ENCODE results near the gene SPN.
"Not testable (repeated sequence)": the region's sequence is repeated elsewhere in the genome, so short reads cannot be mapped to it uniquely, and the experiment has no call there.

The SPN gene

GRCh38 chr16:29678691-29679267, 15.7 kb downstream of the SPN start, which contains the start of gene QPRT:
Gene QPRT (plus strand): TSS chr16:29679180. CDS start chr16:29679198, 18 bp downstream.
- no peak for DNase-seq

GRCh38 chr16:29680180-29680598, 17.1 kb downstream of the SPN start:
- no peak for DNase-seq

- no peak for DNase-seq
These were observed 20.6 kb downstream of the SPN start for GRCh38 chr16:29683543-29684090.

DNA sequence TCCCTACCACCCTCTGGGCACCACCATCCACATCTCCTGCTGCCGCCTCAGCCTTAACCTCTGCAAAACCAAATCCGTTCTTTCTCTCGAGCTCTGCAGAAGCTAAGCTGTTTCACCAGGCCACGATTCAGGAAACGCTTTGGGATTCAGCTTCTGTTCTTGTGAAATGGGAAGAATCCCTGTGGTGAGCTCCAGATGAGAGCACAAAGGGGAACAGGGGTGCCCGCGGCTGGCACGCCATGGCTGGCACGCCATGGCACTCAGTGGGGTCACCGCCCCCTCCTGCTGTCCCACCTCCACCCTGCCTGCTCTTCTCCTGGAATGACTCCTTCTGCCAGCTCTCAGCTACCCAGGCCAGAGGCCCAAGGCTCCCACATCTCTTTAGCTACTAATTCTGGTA, 21.6 kb downstream of the SPN start:
- no peak for DNase-seq

DNA sequence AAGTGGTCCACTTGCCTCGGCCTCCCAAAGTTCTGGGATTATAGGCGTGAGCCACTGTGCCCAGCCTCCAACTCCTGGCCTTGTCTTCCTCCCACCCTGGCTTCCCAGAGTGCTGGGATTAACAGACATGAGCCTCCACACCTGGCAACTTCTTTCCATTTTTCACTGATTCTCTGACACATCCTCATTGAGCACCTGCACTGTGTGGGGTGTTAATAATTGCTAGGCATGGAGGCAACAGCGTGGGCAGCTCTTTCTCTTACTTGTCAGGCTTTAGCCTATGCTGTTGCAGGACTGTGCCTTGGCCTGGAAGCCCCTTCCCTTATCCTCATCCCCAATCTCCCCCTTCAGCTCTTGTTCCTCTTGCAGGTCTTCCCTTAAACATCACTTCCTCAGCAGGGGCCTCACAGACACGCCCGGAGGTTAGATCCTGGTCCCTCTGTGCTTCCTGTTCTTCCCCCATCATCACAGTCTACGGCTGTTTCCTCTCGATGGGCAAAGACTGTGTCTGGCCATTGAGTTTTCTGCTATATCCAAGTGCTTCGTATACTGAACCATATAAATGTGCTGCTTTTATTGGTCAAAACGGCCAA, 23.8 kb downstream of the SPN start:
- DNase-seq = no peak

DNA sequence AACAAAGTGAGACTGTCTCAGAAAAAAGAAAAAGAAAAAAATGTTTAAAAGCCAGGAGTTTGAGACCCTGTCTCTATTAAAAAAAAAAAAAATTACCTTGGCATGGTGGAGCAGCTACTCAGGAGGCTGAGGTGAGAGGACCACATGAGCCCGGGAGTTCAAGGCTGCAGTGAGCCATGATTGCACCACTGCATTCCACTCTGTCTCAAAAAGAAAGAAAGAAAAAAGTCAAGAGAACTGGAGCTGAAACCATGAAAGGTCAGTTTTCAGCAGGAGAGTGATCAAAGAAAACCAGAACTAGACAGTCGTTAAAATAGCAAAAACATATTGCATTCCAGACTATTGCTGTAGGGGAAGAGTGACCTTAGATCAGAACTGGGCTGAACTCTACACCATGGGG, 24.7 kb downstream of the SPN start:
- no peak for DNase-seq

- DNase-seq = no peak
These were observed 25.1 kb downstream of the SPN start for GRCh38 chr16:29688172-29688571.

DNA sequence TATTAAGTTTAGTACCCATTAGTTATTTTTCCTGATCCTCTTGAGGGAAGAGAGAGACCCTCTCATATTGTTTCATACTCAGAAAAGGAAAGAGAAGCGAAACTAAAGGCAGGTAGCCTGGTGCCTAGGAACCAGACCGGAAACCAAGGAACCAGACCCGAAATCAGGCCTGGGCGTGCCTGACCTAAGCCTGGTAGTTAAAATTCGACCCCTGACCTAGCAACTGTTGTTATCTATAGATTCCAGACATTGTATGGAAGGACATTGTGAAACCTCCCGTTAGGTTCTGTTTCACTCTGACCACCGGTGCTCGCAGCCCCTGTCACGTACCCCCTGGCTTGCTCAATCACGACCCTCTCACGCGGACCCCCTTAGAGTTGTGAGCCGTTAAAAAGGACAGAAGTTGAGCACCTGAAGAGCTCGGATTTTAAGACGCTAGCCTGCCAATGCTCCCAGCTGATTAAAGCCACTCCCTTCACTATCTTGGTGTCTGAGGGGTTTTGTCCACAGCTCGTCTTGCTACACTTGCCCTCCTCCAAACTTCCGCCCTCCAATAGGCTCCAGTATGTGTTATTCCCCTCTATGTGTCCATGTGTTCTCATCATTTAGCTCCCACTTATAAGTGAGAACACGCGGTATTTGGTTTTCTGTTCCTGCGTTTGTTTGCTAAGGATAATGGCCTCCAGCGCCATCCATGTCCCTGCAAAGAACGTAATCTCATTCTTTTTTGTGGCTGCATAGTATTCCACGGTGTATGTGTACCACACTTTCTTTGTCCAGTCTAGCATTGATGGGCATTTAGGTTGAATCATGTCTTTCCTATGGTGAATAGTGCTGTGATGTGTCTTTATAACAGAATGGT, 26.7 kb downstream of the SPN start:
- not testable (repeated sequence) for DNase-seq

DNA sequence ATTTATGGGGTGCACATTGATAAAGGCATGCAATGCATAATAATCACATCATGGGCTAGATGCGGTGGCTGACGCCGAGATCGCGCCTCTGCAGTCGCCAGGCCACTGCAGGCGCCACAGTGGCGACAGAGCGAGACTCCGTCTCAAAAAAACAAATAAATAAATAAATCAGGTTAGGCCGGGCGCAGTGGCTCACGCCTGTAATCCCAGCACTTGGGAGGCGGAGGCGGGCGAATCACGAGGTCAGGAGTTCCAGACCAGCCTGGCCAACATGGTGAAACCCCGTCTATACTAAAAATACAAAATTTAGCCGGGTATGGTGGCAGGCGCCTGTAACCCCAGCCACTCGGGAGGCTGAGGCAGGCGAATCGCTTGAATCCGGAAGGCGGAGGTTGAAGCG, 29.6 kb downstream of the SPN start:
- not testable (repeated sequence) for DNase-seq

GRCh38 chr16:29694384-29695195, 31.5 kb downstream of the SPN start:
- DNase-seq = no peak

DNA sequence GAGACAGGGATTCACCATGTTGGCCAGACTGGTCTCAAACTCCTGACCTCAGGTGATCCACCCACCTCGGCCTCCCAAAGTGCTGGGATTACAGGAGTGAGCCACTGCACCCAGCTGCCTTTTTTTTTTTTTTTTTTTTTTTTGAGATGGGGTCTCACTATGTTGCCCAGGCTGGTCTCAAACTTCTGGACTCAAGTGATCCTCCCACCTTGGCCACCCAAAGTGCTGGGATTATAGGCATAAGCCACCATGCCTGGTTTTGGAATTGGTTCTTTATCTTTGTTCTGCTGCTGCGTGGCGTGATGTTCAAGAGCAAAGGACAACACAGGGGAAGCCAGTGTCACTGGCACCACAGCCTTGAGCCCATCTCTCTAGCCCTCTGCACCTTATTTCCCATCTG, 32.6 kb downstream of the SPN start:
- not testable (repeated sequence) for DNase-seq

DNA sequence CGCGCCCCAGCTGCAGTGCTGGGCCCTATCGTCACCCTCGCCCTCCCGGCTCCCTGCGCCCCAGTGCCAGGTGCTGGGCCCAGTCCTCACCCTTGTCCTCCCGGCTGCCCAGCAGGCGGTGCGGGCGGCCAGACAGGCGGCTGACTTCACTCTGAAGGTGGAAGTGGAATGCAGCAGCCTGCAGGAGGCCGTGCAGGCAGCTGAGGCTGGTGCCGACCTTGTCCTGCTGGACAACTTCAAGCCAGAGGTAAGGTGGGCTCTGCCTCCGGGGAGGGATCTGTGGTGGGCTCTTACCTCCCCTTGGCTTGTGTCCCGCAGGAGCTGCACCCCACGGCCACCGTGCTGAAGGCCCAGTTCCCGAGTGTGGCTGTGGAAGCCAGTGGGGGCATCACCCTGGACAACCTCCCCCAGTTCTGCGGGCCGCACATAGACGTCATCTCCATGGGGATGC, 33.9 kb downstream of the SPN start:
- no peak for DNase-seq

GRCh38 chr16:29697391-29697790, 34.3 kb downstream of the SPN start:
- DNase-seq = no peak

- no peak for DNase-seq
These were observed 35.0 kb downstream of the SPN start for GRCh38 chr16:29698042-29698441.

GRCh38 chr16:29698484-29699323, 35.7 kb downstream of the SPN start:
- no peak for DNase-seq

- DNase-seq = no peak
These were observed 36.5 kb downstream of the SPN start for GRCh38 chr16:29699324-29700219.

- no peak for DNase-seq
These were observed 37.4 kb downstream of the SPN start for GRCh38 chr16:29700253-29700987.

GRCh38 chr16:29701214-29701555, 38.1 kb downstream of the SPN start:
- DNase-seq = no peak

DNA sequence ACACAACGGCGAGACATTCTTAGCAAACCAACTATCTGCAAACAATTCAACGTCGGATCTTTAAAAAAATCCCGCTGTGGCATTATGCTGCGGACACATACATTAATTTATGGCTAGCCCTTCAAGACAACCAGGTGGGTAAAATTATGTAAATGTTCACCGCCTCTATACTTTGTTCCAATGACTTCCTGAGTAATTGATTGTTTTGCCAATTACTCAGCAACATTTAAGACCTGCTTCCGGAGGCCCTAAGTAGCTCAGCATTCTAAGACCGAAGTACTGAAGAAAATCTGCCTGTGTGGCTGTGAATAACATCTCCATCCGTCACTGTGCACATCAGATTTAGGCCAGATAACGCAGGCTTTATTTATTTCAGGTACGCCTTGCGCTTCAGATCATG, 39.2 kb downstream of the SPN start:
- no peak for DNase-seq

DNA sequence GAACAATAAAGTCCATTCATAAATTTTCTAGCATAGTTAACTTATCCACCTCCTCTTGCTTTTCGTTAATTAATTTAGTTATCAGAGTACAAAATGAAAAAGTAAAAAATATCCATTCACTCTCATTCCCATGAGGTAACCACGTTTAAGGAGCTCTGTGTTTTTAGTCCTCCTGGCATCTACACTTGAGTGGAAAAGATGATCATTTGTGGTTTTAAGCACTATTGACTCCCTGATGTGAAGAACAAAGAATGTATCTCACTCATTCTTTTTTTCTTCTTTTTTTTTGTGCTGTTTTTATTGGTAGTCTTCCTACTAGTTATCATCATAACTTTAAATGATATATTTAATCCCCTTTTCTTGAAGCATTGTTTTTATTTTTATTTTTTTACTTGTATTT, 42.0 kb downstream of the SPN start:
- DNase-seq = no peak

Measured in cortex of kidney (tissue), 1 donor.